K562 (cell line): ENCODE results near the gene OTOG. TPM values are rescaled to one million over a fixed set of nuclear protein-coding genes. Genes with fewer than 3 reads are reported as not detected.

Source experiments
- ATAC-seq: fragments of 200-7000 bp; cut with Tn5 transposase; 3 replicates; pipeline ENCODE4 v1.9.1; 2020; ENCODE audit warnings: moderate library complexity
- BruUV-seq: library from RNA; stranded (reverse); fragments of 400-500 nt; replicated peaks from 2 replicates; lab custom pipeline; 2021; lab: Mats Ljungman, UMichigan
- CTCF ChIA-PET: fragments of 300-600 bp; formaldehyde crosslinking; extraction: SDS; loops from one replicate; lab custom pipeline; 2021; ENCODE audit warnings: low intra/inter-chr PET ratio; lab: Yijun Ruan, JAX
- POLR2A ChIA-PET: fragments of 300-600, 350-650 bp; sonication (Branson Sonifier 250); formaldehyde crosslinking; extraction: SDS; loops from one replicate; lab custom pipeline; 2021; ENCODE audit warnings: antibody characterized with exemption, inconsistent platforms; lab: Yijun Ruan, JAX
- DNase-seq, 4 experiments: peaks; one replicate each; pipeline versions ENCODE4 v3.0.0 to v3.0.0-alpha.2; 2011 to 2018; ENCODE audit warnings: low spot score in 3 of 4, mixed read lengths in 3 of 4; ENCODE audit errors: extremely low read depth in 1 of 4
- FAIRE-seq: peaks from 2 replicates; lab custom pipeline; 2011; peaks lifted over from hg19 to GRCh38; lab: Jason Lieb, UNC
- H2AFZ ChIP-seq: 2 replicates; pipeline ENCODE4 v1.6.0; 2011; ENCODE audit warnings: low read depth, low read length, control low read depth, inconsistent platforms
- H3K27ac ChIP-seq: fragments of 200-600 bp; 3 replicates; pipeline ENCODE4 v1.8.0; 2011; ENCODE audit warnings: low read depth, mild to moderate bottlenecking, control low read depth, inconsistent platforms, low read length, moderate library complexity, mixed read lengths; ENCODE audit errors: extremely low read depth
- H3K27me3 ChIP-seq, 2 experiments: fragments of 300-600 bp in 1 of 2; 2 replicates in 1 of 2; 3 replicates in 1 of 2; pipeline versions ENCODE4 v1.6.0 to v1.8.0; 2011; ENCODE audit warnings: inconsistent platforms in 2 of 2, low read length in 2 of 2, mild to moderate bottlenecking in 1 of 2, mixed read lengths in 1 of 2, moderate library complexity in 1 of 2; ENCODE audit not compliant: control insufficient read depth in 2 of 2, insufficient read depth in 2 of 2
- H3K36me3 ChIP-seq: fragments of 300-600 bp; 3 replicates; pipeline ENCODE4 v1.8.0; 2011; ENCODE audit warnings: mild to moderate bottlenecking, low read length, inconsistent platforms; ENCODE audit not compliant: control insufficient read depth, insufficient read depth
- H3K4me1 ChIP-seq, 2 experiments: fragments of 200-600 bp in 1 of 2; replicated peaks in 1 of 2; 2 replicates in 1 of 2; 3 replicates in 1 of 2; pipeline versions ENCODE4 v1.5.1 to v1.8.0; 2011; ENCODE audit warnings: inconsistent platforms in 2 of 2, low read length in 2 of 2, mild to moderate bottlenecking in 1 of 2, mixed read lengths in 1 of 2, moderate library complexity in 1 of 2; ENCODE audit not compliant: control insufficient read depth in 2 of 2, insufficient read depth in 2 of 2
- H3K4me2 ChIP-seq: 2 replicates; pipeline ENCODE4 v1.6.1; 2011; ENCODE audit warnings: low read length, control low read depth, inconsistent platforms, mixed read lengths; ENCODE audit not compliant: insufficient read depth
- H3K4me3 ChIP-seq: fragments of 200-600 bp; sonication (generic), shearing (Covaris generic); 2 replicates; pipeline ENCODE4 v1.5.1; 2016; ENCODE audit warnings: control low read depth, inconsistent platforms
- H3K79me2 ChIP-seq: fragments of 200-600 bp; 3 replicates; pipeline ENCODE4 v1.8.0; 2011; ENCODE audit warnings: low read length, inconsistent platforms; ENCODE audit not compliant: control insufficient read depth, insufficient read depth
- H3K9ac ChIP-seq, 2 experiments: 2 replicates each; pipeline versions ENCODE4 v1.6.0 to v1.6.1; 2011; ENCODE audit warnings: low read depth in 2 of 2, low read length in 2 of 2, control low read depth in 1 of 2, inconsistent platforms in 1 of 2, mild to moderate bottlenecking in 1 of 2, mixed read lengths in 1 of 2; ENCODE audit not compliant: insufficient read depth in 1 of 2
- H3K9me1 ChIP-seq: one replicate; pipeline ENCODE4 v1.6.0; 2011; ENCODE audit warnings: inconsistent platforms, mild to moderate bottlenecking, low read length, moderate library complexity; ENCODE audit not compliant: control insufficient read depth, insufficient read depth
- H3K9me3 ChIP-seq: replicated peaks from 2 replicates; pipeline ENCODE4 v1.5.1; 2011; ENCODE audit warnings: low read depth, low read length, inconsistent platforms; ENCODE audit not compliant: control insufficient read depth, insufficient read depth
- H4K20me1 ChIP-seq: replicated peaks from 2 replicates; pipeline ENCODE4 v1.6.1; 2011; ENCODE audit warnings: low read length, inconsistent platforms, mixed read lengths; ENCODE audit not compliant: control insufficient read depth, insufficient read depth
- ADNP ChIP-seq: fragments of 200-800 bp; sonication (Bioruptor generic); IDR thresholded peaks from 2 replicates; pipeline ENCODE4 v1.6.1; 2016; ENCODE audit warnings: missing genetic modification characterization, missing compliant biosample characterization
- ASH1L ChIP-seq: fragments of 450-650 bp; IDR thresholded peaks from 2 replicates; pipeline ENCODE4 v1.6.1; 2018; ENCODE audit warnings: borderline replicate concordance, mild to moderate bottlenecking, low read depth; ENCODE audit not compliant: partially characterized antibody
- ATF7 ChIP-seq: fragments of 450-650 bp; IDR thresholded peaks from 2 replicates; pipeline ENCODE4 v1.7.1; 2014; ENCODE audit warnings: mild to moderate bottlenecking, moderate library complexity
- CEBPG ChIP-seq, 3 experiments: fragments of 200-800 bp in 1 of 3; sonication (Bioruptor generic) in 1 of 3; sonication (generic) in 1 of 3; formaldehyde crosslinking in 1 of 3; IDR thresholded peaks in 2 of 3; conservative IDR thresholded peaks in 1 of 3; 2 replicates each; pipeline versions ENCODE4 v1.6.1 to v1.8.0; 2016 to 2022; ENCODE audit warnings: missing compliant biosample characterization in 2 of 3, missing genetic modification characterization in 2 of 3, mild to moderate bottlenecking in 1 of 3, missing genetic modification reagents in 1 of 3
- CGGBP1 ChIP-seq: fragments of 250-450 bp; sonication (Bioruptor Pico); IDR thresholded peaks from 2 replicates; pipeline ENCODE4 v1.9.0; 2021; ENCODE audit warnings: mild to moderate bottlenecking
- FIP1L1 ChIP-seq: fragments of 200-400 bp; formaldehyde crosslinking; IDR thresholded peaks from 2 replicates; pipeline ENCODE4 v1.6.1; 2018; ENCODE audit warnings: mild to moderate bottlenecking, low read depth, low read length; ENCODE audit not compliant: poor library complexity, severe bottlenecking
- MTF1 ChIP-seq: fragments of 250-450 bp; sonication (Bioruptor Pico); IDR thresholded peaks from 2 replicates; pipeline ENCODE4 v1.9.0; 2021; ENCODE audit warnings: moderate library complexity, mild to moderate bottlenecking, inconsistent platforms, borderline replicate concordance
- POU5F1 ChIP-seq: fragments of 150-350 bp; IDR thresholded peaks from 2 replicates; pipeline ENCODE4 v1.6.1; 2014; ENCODE audit warnings: borderline replicate concordance, low read length, low read depth, mild to moderate bottlenecking; ENCODE audit not compliant: partially characterized antibody
- PPARD ChIP-seq: fragments of 250-450 bp; sonication (Bioruptor Pico); IDR thresholded peaks from 2 replicates; pipeline ENCODE4 v1.8.0; 2022; ENCODE audit warnings: inconsistent platforms, mild to moderate bottlenecking, moderate library complexity
- RBM22 ChIP-seq: fragments of 200-400 bp; formaldehyde crosslinking; IDR thresholded peaks from 2 replicates; pipeline ENCODE4 v1.6.1; 2018; ENCODE audit warnings: low read length, low read depth; ENCODE audit not compliant: poor library complexity, severe bottlenecking
- TBL1XR1 ChIP-seq, 2 experiments: IDR thresholded peaks; 2 replicates each; pipeline ENCODE4 v1.6.1; 2012; ENCODE audit warnings: improper control_type of control experiment in 2 of 2, low read length in 2 of 2, mild to moderate bottlenecking in 1 of 2
- TEAD1 ChIP-seq, 2 experiments: fragments of 450-650 bp in 1 of 2; sonication (generic) in 1 of 2; formaldehyde crosslinking; IDR thresholded peaks; 2 replicates each; pipeline versions ENCODE4 v1.4.0 to v1.8.0; 2020 to 2022; ENCODE audit warnings: mild to moderate bottlenecking in 2 of 2, missing genetic modification reagents in 1 of 2
- ZKSCAN1 ChIP-seq: fragments of 150-350 bp; IDR thresholded peaks from 2 replicates; pipeline ENCODE4 v1.6.1; 2016; ENCODE audit warnings: low read depth, low read length
- ZNF174 ChIP-seq: fragments of 250-450 bp; sonication (Bioruptor Pico); IDR thresholded peaks from 2 replicates; pipeline ENCODE4 v1.4.0; 2020; ENCODE audit warnings: mild to moderate bottlenecking
- ZNF583 ChIP-seq: fragments of 250-450 bp; sonication (Bioruptor Pico); IDR thresholded peaks from 2 replicates; pipeline ENCODE4 v1.4.0; 2020
- ZNF644 ChIP-seq: fragments of 200-800 bp; sonication (Bioruptor generic); IDR thresholded peaks from 2 replicates; pipeline ENCODE4 v1.6.1; 2016; ENCODE audit warnings: low read depth, missing genetic modification characterization, missing compliant biosample characterization
- WGBS: fragments of 100-300 bp; shearing (Covaris generic); methylation state at CpG from one replicate; pipeline ENCODE4 v1.1.6; 2016; ENCODE audit warnings: low coverage, mixed read lengths; ENCODE audit not compliant: insufficient coverage; ENCODE audit errors: missing lambda C conversion rate; 5-methylcytosine and 5-hydroxymethylcytosine counted together
- in situ Hi-C: fragments of 300-500 bp; cut with MboI; formaldehyde crosslinking; loops from 4 replicates; pipeline ENCODE4 v1.15.0; 2018; ENCODE audit warnings: inconsistent platforms, mixed read lengths
- intact Hi-C: fragments of 100-400 bp; cut with micrococcal nuclease; formaldehyde crosslinking; loops from 2 replicates; pipeline ENCODE4 v1.14.2; 2022
- polyA plus RNA-seq, 8 experiments: library from polyadenylated mRNA; depleted of rRNA in 4 of 8; stranded (reverse) in 5 of 8; unstranded in 3 of 8; fragments of >200 nt; fragmentation: Nextera tagmentation in 2 of 8; fragmentation: Illumina TruSeq in 1 of 8; extraction: Ambion mirVana in 2 of 8; extraction: Trizol in 1 of 8; gene quantifications; 2 replicates each; pipeline versions ENCODE4 v1.2.1 to v1.2.3, GENCODE V29; 2011 to 2014; ENCODE audit warnings: inconsistent platforms in 1 of 8, missing spikeins in 1 of 8
- total RNA-seq, 7 experiments: library from RNA; depleted of rRNA in 6 of 7; stranded (reverse); fragments of >200 nt in 6 of 7; fragmentation: Illumina TruSeq in 2 of 7; extraction: Trizol in 2 of 7; gene quantifications; 2 replicates each; pipeline versions ENCODE4 v1.2.1 to v1.2.3, GENCODE V29; 2011 to 2021; ENCODE audit warnings: low replicate concordance in 1 of 7
- TF ChIP-seq, protein P1 (sequence below), 2 experiments: fragments of 200-800 bp in 1 of 2; sonication (Bioruptor generic) in 1 of 2; sonication (generic) in 1 of 2; formaldehyde crosslinking in 1 of 2; IDR thresholded peaks in 1 of 2; conservative IDR thresholded peaks in 1 of 2; 2 replicates each; pipeline versions ENCODE4 v1.5.0 to v1.6.1; 2016 to 2020; ENCODE audit warnings: missing compliant biosample characterization in 1 of 2, missing genetic modification characterization in 1 of 2, missing genetic modification reagents in 1 of 2

The OTOG gene
- total and polyA plus RNA-seq, 9 of the 15 experiments (the other 6 are each of a cell fraction or from before 2014, with no cell fraction given), result not detected

DNA sequence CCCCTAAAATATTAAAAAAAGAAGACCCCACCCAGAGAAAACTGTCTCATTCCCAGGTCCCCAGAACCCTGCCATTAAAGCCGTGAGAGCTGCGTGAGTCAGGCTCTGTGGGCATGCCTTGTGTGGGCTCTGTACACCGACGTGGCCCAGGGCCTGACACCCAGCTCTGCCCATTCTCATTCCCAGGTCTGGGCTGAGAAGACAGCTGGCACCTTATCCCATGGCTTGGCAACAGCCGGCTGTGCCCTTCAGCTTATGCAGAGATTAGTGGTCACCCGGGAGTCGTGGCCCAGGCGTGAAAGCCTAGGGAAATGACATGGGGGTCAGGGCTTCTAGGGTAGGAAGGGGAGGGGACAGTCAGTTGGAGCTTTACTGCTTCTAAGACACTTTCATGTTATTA is 31.9 kb downstream of the OTOG start:
- no peak overlapping the region for H3K9ac ChIP-seq
- in situ Hi-C loops, result no loop called here
- no peaks in the 10 kb centered on the region for H3K9me1 ChIP-seq

GRCh38 chr11:17579451-17579850 is 32.4 kb downstream of the OTOG start:
- Histone ChIP-seq H3K9ac (no peak overlapping the region), H4K20me1 (peaks cover 4% of the 10 kb centered on the region; the same call in 1 of the 2 replicates), H3K36me3 (no peaks in the 10 kb centered on the region), H3K4me3 (no peak overlapping the region), H3K9me3 (no peaks in the 10 kb centered on the region), H3K9me1 (no peaks in the 10 kb centered on the region), H3K27me3 (peaks cover 5 to 34% of the 10 kb centered on the region in 2 experiments; a peak in 3 of 5 replicates), H3K79me2 (no peaks in the 10 kb centered on the region), H3K4me1 (no peaks in the 10 kb centered on the region), H3K4me2 (no peak overlapping the region), H3K27ac (no peak overlapping the region), H2AFZ (no peak overlapping the region)
- 0% methylated on average over 7 of the region's 7 CpGs for WGBS
- ATAC-seq (no peak), DNase-seq (no peak), FAIRE-seq (no peak)
- POLR2A ChIA-PET, result interaction anchor here (0.8 kb wide), 1 partner anchor 9 kb away, joined by 3 read pairs; no protein-coding TSS in a partner anchor
- intact Hi-C loops, result no loop called here
- in situ Hi-C loops, result no loop called here
- CTCF ChIA-PET, result no interaction called here
- no TSS peak for BruUV-seq
- TF ChIP-seq ZNF644 (no peak), ATF7 (no peak), RBM22 (no peak), PPARD (CRISPR knock-in tag) (no peak), TBL1XR1 (IDR thresholded peaks at IDR 0.05; ENCODE audit: low read length in 2 of 2) (no peak), ASH1L (no peak), MTF1 (CRISPR knock-in tag) (no peak), FIP1L1 (no peak), CGGBP1 (CRISPR knock-in tag) (no peak), POU5F1 (no peak), ADNP (no peak)
- TF ChIP-seq, protein P1, sequence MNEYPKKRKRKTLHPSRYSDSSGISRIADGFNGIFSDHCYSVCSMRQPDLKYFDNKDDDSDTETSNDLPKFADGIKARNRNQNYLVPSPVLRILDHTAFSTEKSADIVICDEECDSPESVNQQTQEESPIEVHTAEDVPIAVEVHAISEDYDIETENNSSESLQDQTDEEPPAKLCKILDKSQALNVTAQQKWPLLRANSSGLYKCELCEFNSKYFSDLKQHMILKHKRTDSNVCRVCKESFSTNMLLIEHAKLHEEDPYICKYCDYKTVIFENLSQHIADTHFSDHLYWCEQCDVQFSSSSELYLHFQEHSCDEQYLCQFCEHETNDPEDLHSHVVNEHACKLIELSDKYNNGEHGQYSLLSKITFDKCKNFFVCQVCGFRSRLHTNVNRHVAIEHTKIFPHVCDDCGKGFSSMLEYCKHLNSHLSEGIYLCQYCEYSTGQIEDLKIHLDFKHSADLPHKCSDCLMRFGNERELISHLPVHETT (CRISPR knock-in tag; conservative IDR thresholded peaks at IDR 0.05 in 1 of 2, IDR thresholded peaks at IDR 0.05 in 1 of 2), result no peak

More for the DNA sequence above, 31.9 kb downstream of the OTOG start:
- intact Hi-C loops, result no loop called here
- Histone ChIP-seq H3K36me3 (no peaks in the 10 kb centered on the region), H3K27ac (no peak overlapping the region), H3K4me1 (no peaks in the 10 kb centered on the region), H3K4me3 (no peak overlapping the region), H3K27me3 (peaks cover 5 to 38% of the 10 kb centered on the region in 2 experiments; a peak in 3 of 5 replicates), H3K4me2 (no peak overlapping the region), H3K79me2 (no peaks in the 10 kb centered on the region), H4K20me1 (peaks cover 4% of the 10 kb centered on the region; the same call in 1 of the 2 replicates), H2AFZ (no peak overlapping the region), H3K9me3 (no peaks in the 10 kb centered on the region)
- no peak for ATAC-seq
- FAIRE-seq, result no peak
- no TSS peak for BruUV-seq
- DNase-seq, result no peak
- POLR2A ChIA-PET, result interaction anchor here (0.5 to 0.8 kb wide), 3 partner anchors 9 to 34 kb away, joined by 3 to 5 read pairs (median 3); no protein-coding TSS in a partner anchor
- no peak for TF ChIP-seq ZKSCAN1
- no peak for TF ChIP-seq ZNF174
- TF ChIP-seq CEBPG (CRISPR knock-in tag; IDR thresholded peaks at IDR 0.05), result no peak
- TF ChIP-seq CEBPG (tag; conservative IDR thresholded peaks at IDR 0.05 in 1 of 2, IDR thresholded peaks at IDR 0.05 in 1 of 2), result no peak
- no peak for TF ChIP-seq ZNF583 (CRISPR knock-in tag)
- TF ChIP-seq TEAD1 (CRISPR knock-in tag; IDR thresholded peaks at IDR 0.05), result no peak
- WGBS, result 2% methylated on average over 7 of the region's 8 CpGs
- CTCF ChIA-PET, result no interaction called here
